DMS114 treated with DMSO at 0.1 percent for 48 hours (cell line): ENCODE data around the gene FIGN.

Experiments used
- DNase-seq: peaks from one replicate; lab custom pipeline; 2025; ENCODE audit not compliant: unreplicated experiment; lab: John Stamatoyannopoulos, UW

FIGN gene

DNA sequence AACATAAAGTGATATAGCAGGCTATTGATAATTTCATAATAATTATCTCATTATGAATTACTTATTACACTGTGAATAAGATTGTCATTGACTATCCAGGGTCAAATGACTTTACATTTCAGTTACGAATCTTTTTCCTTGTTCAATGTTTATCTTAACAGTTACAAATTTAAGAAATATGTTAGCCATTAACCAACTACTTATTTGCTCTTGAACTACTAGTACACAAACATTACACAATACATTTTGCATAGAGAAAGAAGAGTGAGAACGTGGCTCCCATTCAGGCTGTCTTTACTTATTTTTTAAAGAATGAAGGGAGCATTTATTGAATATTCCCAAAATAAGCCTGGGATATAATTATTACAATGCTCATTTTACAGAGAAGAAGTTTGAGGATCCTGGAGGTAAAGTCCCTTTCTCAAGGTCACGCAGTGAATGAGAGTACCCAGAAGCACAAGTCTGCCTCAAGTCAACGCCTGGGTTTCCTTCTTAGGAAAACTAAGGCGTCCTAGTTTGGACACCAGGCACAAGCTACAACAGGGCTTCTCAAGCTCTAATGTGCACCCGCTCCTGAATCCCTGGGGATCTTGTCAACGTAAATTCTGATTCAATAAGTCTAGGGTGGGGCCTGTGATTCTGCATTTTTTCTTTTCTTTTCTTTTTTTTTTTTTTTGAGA is 164.2 kb downstream of the FIGN start:
- DNase-seq, result no peak

DNA sequence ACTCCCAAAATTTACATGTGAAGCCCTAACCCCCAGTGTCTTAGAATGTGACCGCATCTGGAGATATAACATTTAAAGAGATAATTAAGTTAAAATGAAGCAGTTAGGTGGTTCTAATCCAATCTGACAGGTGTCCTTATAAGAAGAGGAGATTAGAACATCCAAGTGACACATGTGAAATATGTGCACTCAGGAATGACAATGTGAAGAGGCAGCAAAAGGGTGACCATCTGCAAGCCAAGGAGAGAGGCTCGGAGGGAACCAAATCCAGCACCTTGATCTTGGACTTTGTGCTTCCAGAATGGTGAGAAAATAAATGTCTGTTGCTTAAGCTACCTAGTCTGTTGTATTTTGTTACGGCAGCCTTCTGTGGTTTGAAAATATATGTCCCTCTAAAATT is 165.4 kb downstream of the FIGN start:
- no peak for DNase-seq

DNA sequence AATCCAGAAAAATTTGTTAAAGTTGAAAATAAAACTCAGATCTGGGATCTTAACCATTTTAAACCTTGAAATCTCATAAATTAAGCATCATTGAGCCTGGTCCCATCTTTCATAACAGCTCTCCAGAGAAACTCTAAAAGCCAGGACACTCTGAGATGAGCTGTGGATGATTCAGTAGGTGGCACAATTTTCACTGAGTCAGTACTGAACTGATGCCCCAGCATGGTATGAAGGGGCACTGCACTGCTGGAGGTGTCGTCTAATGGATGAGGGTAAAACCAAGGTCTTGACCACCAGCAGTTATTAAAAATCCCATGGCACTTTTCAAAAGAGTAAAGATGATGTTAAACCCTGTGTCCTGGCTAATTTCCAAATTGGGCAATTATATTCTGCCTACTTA is 170.6 kb downstream of the FIGN start:
- DNase-seq, result no peak

DNA sequence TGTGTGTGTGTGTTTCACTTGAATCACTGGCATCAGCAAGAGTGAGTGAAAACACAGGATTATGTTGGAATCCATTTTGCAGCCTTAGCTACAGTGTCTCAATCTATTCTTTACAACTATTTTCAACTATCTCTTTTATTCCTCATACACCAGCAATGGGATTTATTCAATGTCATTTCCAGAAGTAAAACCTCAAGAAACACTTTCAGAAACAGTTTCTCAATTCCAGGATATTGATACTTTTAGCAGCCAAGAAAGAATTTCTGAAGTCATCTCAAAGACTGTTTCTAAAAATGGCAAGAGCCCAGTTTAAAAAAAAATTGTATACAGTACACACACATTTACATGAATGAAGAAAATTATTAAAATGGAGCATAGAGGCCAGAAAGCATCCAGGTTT is 171.6 kb downstream of the FIGN start:
- no peak for DNase-seq

DNA sequence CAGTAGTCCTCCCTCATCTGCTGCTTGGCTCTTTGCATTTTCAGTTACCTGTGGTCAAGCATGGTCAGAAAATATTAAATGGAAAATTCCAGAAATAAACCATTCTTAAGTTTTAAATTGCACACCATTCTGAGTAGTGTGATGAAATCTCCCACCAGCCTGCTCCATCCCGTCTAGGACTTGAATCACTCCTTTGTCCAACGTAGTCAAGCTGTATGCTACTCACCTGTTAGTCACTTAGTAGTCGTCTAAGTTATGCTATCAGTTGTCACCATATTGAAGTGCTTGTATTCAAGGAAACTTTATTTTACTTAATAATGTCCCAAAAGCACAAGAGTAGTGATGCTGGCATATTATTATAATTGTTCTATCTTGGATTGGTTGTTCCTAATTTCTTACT is 172.5 kb downstream of the FIGN start:
- no peak for DNase-seq

DNA sequence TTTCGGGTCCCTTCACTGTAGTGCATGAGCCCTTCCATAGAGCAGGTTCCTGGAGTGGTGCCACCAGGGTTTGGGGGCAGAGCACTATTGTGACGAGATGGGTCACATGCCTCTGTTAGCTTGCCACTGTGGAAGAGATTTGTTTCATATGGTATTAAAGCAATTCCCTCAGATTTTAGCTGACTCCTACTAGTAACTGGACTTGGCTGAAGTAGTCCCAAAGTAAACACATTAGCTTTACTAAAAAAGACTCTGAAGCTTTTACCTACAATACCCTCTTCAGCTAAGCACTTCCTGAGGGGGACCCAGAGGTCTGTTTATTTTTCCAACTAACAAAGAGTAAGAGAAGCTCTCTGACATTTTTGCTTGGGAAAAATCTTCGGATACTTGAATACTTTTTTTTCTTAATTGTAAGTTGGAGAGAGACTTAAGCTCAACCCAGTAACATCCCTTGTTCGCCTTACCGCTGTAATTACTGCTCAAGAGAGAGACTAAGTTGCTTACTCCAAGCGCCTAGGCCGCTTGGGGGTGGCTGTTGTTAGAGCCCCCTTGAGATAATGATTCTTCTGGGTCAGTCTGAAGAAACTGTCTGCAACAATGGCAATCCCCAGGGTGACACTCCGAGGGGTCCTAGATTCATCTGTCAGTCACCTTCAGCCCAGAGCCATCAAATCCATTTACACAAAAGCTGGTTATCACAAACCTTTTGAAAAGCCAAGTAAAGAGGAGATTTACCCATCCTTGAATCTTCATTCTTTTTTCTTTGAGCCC is 177.4 kb downstream of the FIGN start:
- no peak for DNase-seq

DNA sequence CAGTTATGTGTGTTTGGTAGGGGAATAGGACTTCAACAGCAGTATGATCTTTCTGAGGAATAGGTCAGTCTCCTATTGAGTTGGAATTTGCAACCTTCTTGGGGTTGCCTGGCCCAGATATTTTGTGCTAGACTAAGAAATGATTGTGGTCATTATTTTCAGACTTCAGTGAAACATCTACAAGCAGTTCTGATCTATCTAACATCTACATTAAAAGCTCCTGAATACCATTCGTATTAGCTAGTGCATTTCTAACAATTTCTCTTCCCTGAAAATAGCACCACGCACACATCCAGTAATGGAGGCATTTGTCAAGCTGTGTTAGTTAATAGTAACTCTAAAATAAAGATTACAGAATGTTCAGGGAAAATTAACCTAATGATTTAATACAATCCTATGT is 179.3 kb downstream of the FIGN start:
- no peak for DNase-seq

DNA sequence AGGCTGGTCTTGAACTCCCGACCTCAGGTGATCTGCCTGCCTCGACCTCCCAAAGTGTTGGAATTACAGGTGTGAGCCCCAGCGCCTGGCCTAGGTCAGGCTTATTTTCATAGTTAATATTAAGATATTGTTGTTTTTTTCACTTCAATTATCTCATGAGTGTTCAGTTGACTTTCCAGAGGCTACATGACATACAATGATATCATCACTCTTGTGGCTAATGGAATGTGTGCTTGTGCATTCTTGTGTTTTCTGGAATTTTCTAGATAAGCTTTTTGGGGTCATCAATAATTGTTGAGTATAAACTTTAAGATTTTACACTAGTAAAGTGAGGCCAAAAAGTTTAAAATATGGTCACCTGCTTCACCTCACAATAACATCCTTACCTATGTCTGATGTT is 180.9 kb downstream of the FIGN start:
- no peak for DNase-seq

DNA sequence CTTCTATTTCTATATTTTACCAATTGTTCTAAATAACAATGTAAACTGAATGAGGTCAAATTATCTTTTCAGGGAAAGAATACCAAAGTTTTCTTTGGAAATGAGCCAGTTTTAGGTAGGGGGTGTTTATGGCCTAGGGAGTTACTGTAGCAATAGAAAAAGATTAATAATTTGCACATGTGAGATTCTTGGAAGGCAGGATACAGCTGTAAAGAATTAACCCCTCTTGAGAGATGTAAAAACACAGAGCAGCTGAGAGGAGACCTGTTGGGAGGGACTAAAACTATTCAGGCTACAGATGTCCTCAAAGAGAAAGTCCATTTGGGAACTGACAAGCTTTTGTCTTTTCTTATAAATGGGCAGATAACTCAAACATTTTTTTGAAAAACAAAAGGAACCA is 182.2 kb downstream of the FIGN start:
- DNase-seq, result no peak

DNA sequence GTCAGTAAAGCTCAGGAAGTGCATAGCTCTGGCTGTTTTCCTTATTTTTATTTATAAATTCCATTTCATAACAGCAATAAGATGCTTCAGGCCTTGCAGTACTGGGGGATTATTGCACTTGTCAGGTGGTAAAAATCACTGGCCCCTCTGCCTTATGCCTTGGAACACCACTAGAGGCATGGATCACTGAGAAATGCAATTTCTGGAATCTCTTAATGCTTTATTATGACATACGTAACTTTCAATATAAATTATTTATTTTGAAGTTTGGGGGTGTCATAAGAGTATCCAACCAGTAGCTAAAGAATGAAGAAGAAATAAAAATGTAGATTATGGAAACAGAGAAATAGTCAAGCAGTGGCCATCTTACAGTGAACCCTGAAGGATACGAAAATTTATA is 183.1 kb downstream of the FIGN start:
- DNase-seq, result no peak

DNA sequence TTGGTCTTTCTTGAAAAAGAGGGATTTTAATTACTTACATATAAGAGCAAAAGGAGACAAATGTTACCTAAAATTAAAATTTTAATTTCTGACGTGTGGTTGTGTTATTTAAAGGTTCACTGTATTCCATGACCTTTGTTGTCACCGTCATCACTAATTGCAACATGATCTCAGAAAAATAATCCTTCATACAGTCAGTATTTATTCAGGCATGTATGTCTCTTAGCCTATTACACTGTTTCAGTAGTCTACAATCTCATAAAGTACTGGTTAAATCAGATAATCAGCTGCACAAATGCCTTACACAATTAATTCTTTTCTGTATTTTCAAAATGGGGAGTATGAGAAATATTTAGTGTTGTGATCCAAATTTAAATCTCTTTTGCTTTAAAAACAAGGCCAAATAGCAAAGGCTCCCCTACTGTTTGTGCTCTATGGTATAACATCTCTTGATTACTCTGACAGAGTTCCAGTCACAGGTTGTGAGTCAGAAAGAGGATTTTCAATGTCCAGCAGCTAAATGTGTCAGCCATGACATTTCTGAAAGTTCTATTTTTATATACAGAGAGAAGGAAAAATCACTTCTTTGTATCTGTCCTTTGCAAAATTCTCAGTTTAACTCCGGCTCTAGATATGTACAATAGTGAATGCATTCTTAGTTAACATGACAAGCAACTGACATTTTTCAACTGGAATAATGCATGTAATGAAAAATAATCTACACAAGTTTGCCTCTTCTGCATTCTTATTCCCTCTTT is 184.0 kb downstream of the FIGN start:
- DNase-seq, result no peak

DNA sequence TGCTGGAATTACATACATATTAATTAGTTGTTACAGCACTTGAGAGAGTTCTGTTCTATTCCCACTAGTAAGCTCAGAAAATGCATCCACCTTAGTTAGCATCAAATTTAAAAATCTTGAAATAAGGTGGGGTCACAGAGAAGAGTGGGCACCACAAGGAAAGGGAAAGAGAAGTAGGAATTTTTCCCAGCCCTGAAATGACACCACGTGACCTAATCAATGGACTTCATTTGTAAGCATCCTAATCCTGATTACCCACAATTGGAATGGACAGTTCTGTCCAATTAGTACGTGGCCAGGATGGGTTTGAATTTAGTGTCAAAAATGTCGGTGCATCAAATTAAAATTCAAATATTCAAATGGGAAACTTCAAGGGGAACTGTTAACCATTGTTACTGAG is 186.8 kb downstream of the FIGN start:
- DNase-seq, result no peak
